Stimulated activated CD8-positive, alpha-beta memory T cell treated with anti-CD3 and anti-CD28 coated beads, Interleukin-7, amount 100 ng/mL, for 48 hours (primary cell): ENCODE measurements around the gene GPER1.

Experiments
- DNase-seq, 2 donors: peaks; one replicate each; pipeline ENCODE4 v3.0.0-alpha.2; 2020; ENCODE audit warnings: low read depth in 1 of 2; ENCODE audit errors: extremely low read depth in 1 of 2

Gene GPER1

DNA sequence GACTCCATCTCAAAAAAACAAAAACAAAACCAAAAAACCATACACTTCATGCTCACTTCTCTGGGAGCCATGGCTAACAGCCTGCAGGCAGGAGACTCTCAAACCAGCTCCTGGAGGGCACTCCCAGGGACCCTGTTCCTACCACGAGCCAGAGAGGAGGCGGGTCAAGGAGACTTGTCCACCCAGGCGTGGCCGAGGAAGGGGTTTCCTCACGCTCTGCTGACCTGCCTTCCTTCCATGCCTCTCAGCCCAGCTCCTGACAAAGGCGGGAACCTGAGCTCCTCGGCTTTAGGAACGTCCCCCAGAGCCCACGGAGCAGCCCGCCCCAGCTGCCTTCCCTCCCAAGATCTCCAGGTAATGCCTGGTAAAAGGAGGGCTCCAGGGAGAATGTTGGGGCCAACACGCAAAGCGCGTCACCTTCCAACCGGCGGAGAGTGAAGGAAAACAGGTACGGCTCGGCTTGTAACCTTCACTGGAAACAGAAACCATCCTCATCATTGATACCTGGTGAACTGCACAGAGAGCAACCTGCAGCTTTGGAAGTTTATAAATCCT lies 34.0 kb upstream of the GPER1 start:
- no peak for DNase-seq

DNA sequence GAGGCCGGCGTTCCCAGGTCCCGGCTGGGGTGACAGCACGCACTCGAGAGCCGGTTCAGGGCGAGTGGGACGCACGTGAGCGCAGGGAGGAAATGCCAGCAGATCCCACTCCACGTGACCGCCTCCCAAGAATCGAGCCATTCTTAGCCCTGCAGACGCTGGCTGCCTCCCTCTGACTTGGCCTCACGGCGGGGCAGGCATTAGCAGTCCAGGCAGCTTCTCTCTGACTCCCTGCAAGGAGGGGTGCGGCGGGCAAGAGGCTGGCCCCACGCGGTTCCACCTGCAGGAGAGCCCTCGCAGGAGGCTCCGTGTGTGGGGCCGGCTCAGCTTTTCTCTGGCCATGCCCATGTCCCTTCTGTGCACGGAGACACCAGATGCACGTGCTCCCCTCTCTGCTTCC lies 33.5 kb upstream of the GPER1 start:
- no peak for DNase-seq

DNA sequence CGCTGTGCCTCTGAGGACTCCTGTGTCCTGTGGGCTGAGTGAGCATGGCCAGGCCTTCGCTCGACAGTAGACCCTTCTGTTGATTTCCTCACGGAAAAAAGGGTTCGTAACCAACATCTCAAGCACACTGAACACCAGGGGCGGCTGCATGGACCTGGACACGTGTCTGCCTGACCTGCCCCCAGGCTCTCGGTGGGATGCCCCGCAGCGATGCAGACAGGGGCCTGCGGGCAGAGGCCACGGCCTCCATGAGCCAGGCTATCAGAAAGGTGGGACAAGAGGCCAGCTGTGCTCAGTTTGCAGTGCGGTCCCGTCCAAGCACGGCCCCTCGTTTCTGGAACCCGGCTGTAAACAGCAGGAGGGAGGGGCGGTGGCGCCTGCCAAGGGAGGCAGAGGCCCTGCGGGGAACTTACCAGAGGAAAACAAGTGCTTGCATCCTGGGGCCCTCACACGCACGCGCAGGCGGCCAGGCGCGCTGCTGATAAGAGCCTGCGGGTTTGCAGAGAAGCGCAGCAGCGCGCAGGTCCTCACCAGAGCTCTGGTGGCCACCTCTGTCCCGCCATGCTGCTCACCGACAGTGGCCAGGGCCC lies 33.0 kb upstream of the GPER1 start:
- DNase-seq, result no peak

DNA sequence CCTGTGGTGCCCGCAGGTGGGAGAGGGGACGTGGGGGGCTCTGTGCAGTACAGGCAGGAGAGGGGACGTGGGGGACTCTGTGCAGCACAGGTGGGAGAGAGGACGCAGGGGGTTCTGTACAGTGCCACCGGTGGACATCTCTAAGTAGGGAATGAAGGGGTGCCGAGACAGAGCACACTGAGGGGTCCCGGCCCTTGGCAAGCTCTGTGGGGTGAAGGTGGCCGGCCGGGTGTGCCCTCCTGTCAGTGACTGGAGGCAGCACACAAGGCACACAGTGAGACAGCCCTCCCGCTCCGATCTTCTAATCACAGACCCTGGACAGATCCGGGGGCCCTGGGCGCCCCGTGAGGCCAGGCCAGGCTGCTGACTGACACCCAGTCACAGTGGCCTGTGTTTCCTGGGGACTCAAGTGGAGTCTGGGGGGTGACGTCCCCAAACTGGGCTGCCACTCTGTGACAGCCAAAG lies 32.4 kb upstream of the GPER1 start:
- DNase-seq, result no peak

DNA sequence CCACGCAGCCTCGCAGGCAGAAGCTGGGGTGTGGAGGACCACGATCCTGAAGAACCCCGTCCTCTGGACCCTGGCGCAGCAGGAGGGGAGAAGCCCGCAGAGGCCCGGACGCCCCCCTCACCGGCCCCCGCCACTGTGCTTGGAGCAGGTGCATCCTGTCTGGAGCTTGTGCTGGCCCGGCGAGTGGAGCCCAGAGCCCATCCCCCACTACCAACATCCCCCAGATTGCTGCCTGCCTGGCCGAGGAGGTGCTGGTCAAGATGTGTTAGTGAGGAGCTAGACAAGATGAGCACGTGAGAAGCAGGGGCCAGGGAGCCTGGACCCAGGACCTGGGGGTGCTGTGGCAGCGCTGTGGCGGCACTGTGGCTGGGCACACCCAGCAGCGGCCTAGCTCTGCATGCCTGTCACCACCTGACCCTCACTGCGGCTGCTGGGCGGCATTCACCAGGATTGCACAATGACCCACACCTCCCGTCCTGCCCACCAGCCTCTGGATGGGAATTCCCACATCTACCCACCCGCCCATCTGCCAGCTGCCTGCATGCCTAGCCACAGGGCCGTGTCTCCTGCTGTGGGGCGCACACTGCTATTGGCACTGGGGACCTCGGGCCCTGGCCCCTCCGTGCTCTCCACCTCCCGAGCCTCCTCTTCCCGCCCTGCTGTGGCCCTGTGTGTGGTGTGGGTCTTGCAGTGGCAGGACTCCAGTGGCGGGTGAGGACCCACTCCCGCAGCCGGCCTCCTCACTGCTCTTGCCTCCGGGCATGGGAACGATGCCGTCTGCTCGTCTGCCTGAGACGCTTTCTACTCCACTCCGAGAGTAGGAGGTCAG lies 31.7 kb upstream of the GPER1 start:
- no peak for DNase-seq

DNA sequence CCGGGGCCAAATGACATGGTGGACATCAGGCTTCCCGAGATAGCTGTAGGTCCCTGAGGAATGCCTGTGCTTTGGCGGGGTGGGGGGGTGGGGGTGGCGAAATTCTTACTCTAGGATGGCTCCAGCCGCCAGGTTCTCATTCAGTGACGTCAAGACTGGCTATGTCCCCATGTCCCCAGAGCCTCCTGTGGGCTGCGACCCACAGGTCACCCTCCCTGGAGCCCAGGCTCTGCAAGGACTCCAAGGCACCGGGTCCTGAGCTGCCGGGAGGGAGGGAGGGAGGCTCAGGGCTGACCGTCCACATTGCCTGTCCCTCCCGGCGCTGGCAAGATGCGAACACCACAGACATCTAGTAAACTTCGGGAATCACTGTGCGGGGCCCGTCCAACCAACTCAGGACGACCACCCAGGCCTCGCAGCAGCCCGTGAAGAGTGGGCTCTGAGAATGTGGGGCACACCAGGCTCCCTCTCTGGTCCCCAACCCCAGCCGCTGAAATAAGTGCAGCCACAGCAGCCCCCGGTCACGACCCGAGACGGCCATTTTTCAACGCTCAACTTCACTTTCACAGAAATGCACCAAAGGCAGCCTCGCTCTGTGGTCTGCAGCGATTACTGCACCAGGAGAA lies 31.0 kb upstream of the GPER1 start:
- DNase-seq, result no peak

DNA sequence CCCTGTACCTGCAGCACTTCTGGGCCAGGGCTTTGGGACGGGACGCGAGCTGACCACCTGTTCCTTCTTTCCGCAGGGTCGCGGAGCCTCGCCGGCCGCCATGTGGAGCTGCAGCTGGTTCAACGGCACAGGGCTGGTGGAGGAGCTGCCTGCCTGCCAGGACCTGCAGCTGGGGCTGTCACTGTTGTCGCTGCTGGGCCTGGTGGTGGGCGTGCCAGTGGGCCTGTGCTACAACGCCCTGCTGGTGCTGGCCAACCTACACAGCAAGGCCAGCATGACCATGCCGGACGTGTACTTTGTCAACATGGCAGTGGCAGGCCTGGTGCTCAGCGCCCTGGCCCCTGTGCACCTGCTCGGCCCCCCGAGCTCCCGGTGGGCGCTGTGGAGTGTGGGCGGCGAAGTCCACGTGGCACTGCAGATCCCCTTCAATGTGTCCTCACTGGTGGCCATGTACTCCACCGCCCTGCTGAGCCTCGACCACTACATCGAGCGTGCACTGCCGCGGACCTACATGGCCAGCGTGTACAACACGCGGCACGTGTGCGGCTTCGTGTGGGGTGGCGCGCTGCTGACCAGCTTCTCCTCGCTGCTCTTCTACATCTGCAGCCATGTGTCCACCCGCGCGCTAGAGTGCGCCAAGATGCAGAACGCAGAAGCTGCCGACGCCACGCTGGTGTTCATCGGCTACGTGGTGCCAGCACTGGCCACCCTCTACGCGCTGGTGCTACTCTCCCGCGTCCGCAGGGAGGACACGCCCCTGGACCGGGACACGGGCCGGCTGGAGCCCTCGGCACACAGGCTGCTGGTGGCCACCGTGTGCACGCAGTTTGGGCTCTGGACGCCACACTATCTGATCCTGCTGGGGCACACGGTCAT lies 30.3 kb upstream of the GPER1 start:
- no peak for DNase-seq

DNA sequence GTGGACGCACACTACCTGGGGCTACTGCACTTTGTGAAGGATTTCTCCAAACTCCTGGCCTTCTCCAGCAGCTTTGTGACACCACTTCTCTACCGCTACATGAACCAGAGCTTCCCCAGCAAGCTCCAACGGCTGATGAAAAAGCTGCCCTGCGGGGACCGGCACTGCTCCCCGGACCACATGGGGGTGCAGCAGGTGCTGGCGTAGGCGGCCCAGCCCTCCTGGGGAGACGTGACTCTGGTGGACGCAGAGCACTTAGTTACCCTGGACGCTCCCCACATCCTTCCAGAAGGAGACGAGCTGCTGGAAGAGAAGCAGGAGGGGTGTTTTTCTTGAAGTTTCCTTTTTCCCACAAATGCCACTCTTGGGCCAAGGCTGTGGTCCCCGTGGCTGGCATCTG lies 29.6 kb upstream of the GPER1 start:
- no peak for DNase-seq

DNA sequence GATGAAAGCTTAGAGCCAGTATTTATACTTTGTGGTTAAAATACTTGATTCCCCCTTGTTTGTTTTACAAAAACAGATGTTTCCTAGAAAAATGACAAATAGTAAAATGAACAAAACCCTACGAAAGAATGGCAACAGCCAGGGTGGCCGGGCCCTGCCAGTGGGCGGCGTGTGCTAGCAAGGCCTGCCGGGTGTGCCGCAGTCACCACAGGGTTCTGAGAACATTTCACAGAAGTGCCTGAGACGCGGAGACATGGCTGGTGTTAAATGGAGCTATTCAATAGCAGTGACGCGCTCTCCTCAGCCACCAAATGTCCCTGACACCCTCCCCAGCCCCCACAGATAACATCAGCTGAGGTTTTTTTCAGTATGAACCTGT lies 29.1 kb upstream of the GPER1 start:
- DNase-seq, result no peak

DNA sequence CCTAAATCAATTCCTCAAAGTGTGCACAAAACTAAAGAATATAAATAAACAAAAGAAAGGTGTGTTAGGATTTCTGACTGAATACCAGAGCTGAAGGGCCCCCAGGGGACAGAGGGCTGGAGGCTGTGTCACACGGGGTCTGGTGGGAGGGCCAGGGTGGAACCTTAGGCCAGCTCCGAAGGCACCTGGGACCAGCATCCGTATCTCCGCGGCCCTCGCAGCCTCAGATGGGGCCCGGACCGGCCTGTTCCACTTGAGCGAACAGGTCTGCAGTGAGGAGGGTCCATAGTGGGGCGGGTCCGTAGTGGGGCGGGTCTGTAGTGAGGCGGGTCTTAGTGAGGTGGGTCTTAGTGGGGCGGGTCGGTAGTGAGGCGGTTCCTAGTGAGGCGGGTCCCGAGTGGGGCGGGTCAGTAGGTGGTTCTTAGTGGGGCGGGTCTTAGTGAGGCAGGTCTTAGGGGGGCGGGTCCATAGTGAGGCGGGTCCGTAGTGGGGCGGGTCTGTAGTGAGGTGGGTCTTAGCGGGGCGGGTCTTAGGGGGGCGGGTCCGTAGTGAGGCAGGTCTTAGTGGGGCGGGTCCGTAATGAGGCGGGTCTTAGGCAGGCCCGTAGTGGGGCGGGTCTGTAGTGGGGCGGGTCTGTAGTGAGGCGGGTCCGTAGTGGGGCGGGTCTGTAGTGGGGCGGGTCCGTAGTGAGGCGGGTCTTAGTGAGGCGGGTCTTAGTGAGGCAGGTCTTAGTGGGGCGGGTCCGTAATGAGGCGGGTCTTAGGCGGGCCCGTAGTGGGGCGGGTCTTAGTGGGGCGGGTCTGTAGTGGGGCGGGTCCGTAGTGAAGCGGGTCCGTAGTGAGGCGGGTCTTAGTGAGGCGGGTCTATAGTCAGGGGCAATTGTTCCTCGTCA lies 28.5 kb upstream of the GPER1 start:
- DNase-seq, result no peak

DNA sequence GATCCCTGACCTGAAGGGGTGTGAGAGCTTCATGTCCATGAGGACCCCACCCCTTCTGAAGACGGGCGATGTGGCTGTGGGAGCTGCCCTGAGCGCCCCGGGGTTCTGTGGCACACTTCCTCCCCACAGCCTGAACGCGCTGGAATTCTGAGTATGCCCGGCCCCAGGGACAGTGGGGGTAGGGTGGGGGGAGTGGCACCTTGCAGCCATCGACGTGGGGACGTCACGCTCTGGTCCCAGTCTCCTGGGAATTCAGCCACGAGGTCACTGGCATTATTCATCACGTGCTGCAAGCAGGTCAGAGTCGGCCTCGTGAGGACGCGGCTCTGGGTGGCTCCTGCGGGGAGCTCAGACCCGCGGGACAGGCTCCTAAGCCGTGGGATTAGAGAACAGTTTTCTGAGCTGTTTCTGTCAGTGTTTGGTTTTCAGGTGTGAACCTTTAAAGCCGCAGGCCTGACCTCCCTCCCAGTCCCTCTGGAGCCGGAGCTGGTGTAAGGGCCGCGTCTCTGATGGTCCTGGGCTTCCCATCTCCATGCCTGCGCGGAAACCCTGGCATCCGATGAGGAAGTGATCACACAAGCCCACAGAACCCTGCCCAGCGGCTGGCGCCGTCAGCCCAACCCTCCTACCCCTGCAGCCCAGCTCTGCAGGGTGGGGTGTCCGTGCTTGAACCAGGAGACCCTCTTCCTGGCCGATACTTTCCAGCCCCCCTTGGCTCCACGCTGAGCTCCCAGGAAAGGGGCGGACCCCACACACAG lies 27.4 kb upstream of the GPER1 start:
- no peak for DNase-seq

DNA sequence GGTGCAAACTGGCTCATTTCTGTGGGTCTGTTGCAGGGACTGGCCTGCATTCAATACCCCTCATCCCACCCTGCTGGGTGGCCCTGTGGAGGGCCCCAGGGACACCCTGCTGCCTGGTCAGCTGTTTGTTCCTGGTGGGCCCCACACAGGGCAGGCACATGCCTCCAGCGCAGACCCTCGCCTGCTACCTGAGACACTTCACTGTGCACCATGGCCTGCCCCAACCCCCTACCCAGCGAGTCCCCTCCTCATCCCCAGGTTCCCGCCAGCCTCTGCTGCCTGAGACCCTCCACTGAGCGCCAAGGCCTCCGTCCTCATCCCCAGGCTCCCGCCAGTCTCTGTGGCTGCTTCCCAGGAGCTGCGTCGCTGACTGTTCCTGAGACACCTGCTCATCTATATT lies 26.7 kb upstream of the GPER1 start:
- DNase-seq, result no peak

DNA sequence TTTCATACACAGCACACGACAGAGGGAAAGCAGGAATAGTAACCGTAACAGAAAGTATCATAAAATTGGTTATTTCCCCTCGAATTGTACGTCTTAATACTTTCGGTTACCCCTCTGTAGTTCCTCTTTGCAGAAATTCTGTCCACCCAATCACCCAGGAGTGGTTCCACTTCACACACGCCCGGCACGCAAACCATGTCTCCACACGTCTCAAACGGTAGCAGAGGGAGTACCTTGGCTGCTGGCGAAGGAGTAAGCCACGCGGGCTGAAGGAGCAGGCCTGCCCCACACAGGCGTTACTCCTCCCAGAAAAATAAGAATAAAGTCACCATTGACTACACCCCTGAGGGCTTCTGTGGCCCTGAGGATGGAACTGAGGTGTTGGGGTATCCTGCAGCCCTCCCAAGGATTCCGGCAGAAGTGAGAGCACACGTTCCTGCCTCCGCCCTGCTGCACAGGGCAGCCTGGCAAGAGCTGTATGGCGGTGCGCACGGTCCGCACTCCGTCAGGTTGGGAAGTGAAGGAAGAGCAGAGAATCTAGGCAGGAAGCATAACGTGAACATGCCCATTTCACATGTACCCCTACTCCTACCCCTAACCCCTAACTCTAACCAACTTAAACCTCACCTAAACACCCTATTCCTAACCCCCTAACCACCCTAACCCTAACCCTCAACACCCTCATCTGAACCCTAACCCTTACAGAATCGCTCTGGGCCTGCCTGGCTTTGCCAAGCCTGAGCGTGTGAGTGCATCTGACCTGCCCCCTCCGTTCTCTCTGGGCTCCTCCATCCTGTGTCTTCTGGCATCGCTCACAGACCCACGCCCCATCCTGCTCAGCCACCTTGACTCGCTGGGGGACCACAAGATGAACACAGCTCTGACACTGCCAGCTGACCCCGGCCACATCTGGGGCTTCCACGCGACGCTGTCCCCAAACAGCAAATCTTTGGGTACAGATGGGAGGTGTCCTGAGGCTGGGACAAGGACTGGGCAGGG lies 25.3 kb upstream of the GPER1 start:
- DNase-seq, result no peak

DNA sequence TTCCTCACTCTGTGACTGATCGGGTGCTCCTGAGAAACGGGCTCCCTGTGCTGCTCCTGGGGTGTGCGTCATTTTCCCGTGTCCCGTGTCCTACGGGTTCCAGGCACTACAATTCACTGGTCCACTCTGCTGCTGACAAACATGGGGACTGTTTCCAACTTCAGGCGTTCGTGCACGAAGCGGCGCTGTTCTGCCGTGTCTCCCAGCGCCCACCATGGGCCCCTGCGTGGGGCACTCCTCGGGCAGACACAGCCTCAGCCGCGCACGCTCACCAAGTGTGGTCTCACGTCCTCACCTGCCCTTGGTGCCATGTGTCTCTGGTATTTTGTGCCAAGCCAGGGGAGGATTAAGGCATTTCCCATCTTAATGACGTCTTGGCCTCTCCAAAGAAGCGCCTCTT lies 24.6 kb upstream of the GPER1 start:
- DNase-seq, result no peak

DNA sequence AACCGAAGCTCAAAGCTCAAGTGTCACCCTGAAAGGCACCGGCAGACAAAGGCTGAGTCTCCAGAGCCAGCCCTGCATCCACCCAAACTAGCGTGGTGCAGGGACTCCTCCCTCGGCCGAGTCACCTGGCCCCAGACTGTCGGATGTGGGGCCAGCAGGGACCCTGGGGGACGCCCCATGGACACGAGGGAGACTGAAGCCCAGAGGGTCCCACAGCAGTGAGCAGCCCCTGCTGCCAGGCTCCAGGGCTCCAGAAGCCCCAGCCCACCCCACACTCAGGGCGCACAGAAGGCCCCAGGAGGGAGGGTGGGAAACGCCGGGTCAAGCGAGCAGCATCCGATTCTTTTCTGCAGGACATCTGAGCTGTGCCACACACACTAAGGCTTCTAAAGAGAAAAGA lies 23.3 kb upstream of the GPER1 start:
- DNase-seq, result no peak

DNA sequence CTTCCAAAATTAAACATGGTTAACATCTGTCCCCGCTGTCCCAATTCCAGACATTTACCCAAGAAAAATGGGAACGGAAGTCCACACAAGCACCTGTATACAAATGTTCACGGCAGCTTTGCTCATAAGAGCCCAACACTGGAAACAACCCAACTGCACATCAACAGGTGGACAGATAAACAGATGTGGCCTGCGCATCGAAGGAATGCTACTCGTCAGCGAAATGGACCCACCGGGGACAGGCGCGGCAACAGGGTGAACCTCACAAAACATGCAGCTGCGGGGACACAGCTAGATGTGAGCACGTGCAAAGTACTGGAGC lies 22.7 kb upstream of the GPER1 start:
- no peak for DNase-seq

DNA sequence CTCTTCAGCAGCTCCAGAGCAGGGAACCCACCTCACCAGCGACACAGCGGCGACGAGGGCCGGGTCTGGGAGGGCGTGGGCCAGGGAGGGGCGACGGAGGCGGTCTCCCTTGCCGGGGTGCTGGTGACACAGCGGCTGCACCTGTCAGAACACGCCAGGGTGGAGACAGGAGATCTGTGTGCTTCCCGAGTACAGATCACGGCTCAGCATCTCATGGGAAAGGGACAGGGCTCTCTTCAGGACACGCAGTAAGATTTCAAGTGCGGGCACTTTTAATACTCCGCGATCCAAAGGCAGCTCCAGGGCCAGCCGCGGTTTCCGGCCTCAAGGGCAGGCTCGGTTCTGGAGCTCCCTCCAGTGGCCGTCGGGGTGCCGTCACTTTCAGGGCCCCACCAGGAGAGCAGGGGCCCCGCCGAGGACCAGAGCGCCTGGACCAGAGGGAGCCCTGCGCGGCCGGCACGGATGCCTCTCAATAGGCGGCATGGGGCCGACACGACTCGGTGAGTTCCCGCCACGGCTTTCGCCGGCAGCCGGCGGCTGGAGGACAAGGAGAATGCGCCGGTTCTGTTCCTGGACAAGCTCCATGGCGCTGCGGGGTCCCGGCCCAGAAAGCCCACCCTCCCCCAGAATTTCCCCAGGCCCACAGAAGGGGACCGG lies 22.2 kb upstream of the GPER1 start:
- peak; percentile 54 to 66 for DNase-seq

DNA sequence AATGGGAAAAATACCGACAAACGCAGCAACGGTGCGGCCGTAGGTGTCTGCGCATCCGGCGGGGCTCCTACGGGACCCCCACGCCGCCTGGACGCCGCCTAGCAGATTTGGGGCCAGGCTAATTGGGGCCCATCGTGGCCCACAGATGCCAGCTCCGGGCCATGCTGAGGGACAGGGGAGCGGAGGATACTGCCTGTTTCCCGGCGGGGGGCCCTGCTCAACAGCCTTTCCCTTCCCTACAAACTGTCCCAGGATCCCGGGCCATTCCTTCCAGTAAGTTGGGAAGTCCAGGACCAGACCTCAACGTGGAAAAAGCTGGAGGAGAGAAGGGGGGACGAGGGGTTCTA lies 21.7 kb upstream of the GPER1 start:
- DNase-seq, result no peak
